ENCODE data around the gene NPAS3.

Gene NPAS3

GRCh38 chr14:33016613-33017012, 77.9 kb downstream of the NPAS3 start:
- WGBS = 79% methylated on average over 2 of the region's 3 CpGs
- no peaks in the 10 kb centered on the region for H3K27me3 ChIP-seq (ENCODE audit: insufficient read depth, low read length)
- H3K36me3 ChIP-seq (ENCODE audit: insufficient read depth, low read length) = no peaks in the 10 kb centered on the region
- no peaks in the 10 kb centered on the region for H3K9me3 ChIP-seq (ENCODE audit: insufficient read depth, low read depth, low read length)
- H3K27ac ChIP-seq (ENCODE audit: low read depth, low read length) = no peak overlapping the region
- H3K9ac ChIP-seq (ENCODE audit: low read depth, low read length) = no peak overlapping the region
- no peak overlapping the region for H3K4me3 ChIP-seq (ENCODE audit: low read length)
- no peaks in the 10 kb centered on the region for H3K4me1 ChIP-seq (ENCODE audit: insufficient read depth, low read length)

GRCh38 chr14:33017016-33017415, 78.3 kb downstream of the NPAS3 start:
- no peak overlapping the region for H3K27ac ChIP-seq (ENCODE audit: low read depth, low read length)

DNA sequence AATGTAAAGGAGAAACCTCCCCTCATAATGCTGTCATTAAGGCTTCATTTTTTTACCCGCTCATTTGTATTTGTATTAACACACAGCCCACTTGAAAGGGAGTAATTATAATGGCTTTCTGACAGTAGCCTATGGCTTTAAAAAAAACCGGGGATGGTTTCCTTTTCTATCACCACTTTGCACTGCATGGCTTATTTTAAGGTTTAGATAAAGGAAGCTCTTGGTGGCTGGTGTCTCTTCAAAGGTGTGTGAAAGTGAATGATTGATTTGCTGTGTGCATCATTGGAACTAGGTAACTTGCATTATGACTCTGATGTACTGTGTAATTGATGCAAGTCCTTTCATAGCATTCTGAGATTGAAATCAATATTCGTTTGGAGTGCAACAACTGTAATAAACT, 80.7 kb downstream of the NPAS3 start:
- Histone ChIP-seq H3K9ac (ENCODE audit: low read depth, low read length) (no peak overlapping the region), H3K4me3 (ENCODE audit: low read length) (no peak overlapping the region), H3K36me3 (ENCODE audit: insufficient read depth, low read length) (no peaks in the 10 kb centered on the region), H3K4me1 (ENCODE audit: insufficient read depth, low read length) (no peaks in the 10 kb centered on the region), H3K9me3 (ENCODE audit: insufficient read depth, low read depth, low read length) (no peaks in the 10 kb centered on the region), H3K27me3 (ENCODE audit: insufficient read depth, low read length) (no peaks in the 10 kb centered on the region), H3K27ac (ENCODE audit: low read depth, low read length) (no peak overlapping the region)
- 79% methylated on average over 2 of the region's 3 CpGs for WGBS

More at GRCh38 chr14:33017016-33017415, 78.3 kb downstream of the NPAS3 start:
- Histone ChIP-seq H3K9me3 (ENCODE audit: insufficient read depth, low read depth, low read length) (no peaks in the 10 kb centered on the region), H3K4me1 (ENCODE audit: insufficient read depth, low read length) (no peaks in the 10 kb centered on the region), H3K9ac (ENCODE audit: low read depth, low read length) (no peak overlapping the region), H3K27me3 (ENCODE audit: insufficient read depth, low read length) (no peaks in the 10 kb centered on the region), H3K4me3 (ENCODE audit: low read length) (no peak overlapping the region), H3K36me3 (ENCODE audit: insufficient read depth, low read length) (no peaks in the 10 kb centered on the region)
- WGBS = 93% methylated on average over 2 of the region's 2 CpGs

GRCh38 chr14:33026850-33027430, 88.3 kb downstream of the NPAS3 start:
- no peak overlapping the region for H3K9ac ChIP-seq (ENCODE audit: low read depth, low read length)
- no peaks in the 10 kb centered on the region for H3K4me1 ChIP-seq (ENCODE audit: insufficient read depth, low read length)
- H3K9me3 ChIP-seq (ENCODE audit: insufficient read depth, low read depth, low read length) = no peaks in the 10 kb centered on the region
- no peaks in the 10 kb centered on the region for H3K36me3 ChIP-seq (ENCODE audit: insufficient read depth, low read length)
- H3K4me3 ChIP-seq (ENCODE audit: low read length) = no peak overlapping the region
- no peak overlapping the region for H3K27ac ChIP-seq (ENCODE audit: low read depth, low read length)
- no peaks in the 10 kb centered on the region for H3K27me3 ChIP-seq (ENCODE audit: insufficient read depth, low read length)
- WGBS = 94% methylated on average over 5 of the region's 5 CpGs

DNA sequence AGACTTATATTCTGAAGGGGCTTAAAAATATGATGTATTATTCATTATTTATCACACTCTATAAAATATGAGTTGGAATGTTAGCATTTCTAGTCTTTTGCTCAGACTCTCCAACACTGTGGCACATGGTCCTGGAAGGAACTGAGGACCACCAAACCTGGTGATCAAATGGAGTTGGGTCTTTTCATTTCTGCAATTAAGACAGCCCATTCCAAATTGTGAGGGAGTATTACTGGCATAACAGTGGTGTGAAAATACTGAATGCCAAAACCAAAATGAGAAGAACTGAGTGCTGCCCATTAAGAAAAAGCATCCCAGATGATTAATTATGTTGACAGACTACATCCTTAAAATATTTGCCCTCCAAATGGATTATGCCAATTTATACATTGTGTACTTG, 90.8 kb downstream of the NPAS3 start:
- H3K36me3 ChIP-seq (ENCODE audit: insufficient read depth, low read length) = no peaks in the 10 kb centered on the region
- H3K4me3 ChIP-seq (ENCODE audit: low read length) = no peak overlapping the region

DNA sequence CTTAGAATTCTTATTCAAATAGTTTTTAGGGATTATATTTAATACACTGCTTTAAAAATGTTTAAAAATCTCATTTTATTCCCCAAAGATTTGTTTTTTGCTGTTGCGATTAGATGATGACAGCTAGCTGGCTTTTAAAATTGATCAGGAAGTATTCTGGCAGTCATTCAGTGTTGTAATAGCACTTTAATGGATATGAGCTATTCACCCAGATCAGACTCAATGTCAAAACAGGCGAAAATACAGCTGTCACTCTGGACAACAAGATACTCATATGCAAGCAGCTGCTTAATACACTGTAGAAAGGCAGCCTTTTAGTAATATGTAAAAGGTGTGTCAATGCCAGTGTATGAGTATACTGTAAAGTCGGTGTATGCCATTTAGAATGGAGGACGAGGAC, 91.7 kb downstream of the NPAS3 start:
- H3K4me1 ChIP-seq (ENCODE audit: insufficient read depth, low read length) = no peaks in the 10 kb centered on the region
- H3K9ac ChIP-seq (ENCODE audit: low read depth, low read length) = no peak overlapping the region
- 93% methylated on average over 4 of the region's 4 CpGs for WGBS
- H3K4me3 ChIP-seq (ENCODE audit: low read length) = no peak overlapping the region
- no peaks in the 10 kb centered on the region for H3K27me3 ChIP-seq (ENCODE audit: insufficient read depth, low read length)
- no peak overlapping the region for H3K27ac ChIP-seq (ENCODE audit: low read depth, low read length)
- no peaks in the 10 kb centered on the region for H3K36me3 ChIP-seq (ENCODE audit: insufficient read depth, low read length)
- H3K9me3 ChIP-seq (ENCODE audit: insufficient read depth, low read depth, low read length) = no peaks in the 10 kb centered on the region

More for the DNA sequence above, 90.8 kb downstream of the NPAS3 start:
- no peak overlapping the region for H3K27ac ChIP-seq (ENCODE audit: low read depth, low read length)
- no peaks in the 10 kb centered on the region for H3K9me3 ChIP-seq (ENCODE audit: insufficient read depth, low read depth, low read length)
- H3K27me3 ChIP-seq (ENCODE audit: insufficient read depth, low read length) = no peaks in the 10 kb centered on the region
- no peaks in the 10 kb centered on the region for H3K4me1 ChIP-seq (ENCODE audit: insufficient read depth, low read length)
- H3K9ac ChIP-seq (ENCODE audit: low read depth, low read length) = no peak overlapping the region

DNA sequence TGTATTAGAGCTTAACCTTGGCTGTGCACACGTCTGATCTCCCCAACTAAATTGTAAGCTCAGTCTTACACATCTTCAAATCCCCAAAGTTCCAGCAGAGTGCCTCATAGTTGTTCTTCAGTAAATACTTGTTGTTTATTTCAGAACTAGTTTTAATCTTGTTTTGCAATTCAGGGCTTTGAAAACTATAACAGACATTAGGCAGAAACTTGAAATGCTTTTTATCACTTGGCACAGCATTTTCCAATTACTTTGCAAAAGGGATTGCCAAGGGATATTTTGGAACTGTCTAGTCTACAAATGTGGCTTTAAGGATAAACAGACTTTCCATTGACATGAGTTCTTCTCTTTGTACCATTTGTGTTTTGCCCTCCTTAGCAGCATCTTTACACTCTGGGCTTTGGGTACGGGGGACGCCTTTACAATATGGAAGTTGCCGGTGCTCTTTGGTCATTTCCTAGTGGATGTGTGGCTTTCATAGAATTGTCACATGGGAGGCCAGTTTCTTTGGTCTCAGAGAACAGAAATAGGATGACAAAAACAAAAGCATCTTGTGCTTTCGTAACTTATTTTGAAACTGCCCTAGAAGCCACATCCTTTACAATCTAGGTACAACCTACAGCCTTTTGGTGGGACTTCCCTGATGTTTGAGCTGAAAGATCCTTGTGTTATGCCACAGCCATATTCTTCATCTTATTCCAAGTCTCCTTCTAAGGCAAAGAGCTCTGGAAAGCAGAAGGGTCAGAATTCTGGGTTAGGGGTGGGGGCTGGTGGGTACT, 96.9 kb downstream of the NPAS3 start:
- Histone ChIP-seq H3K4me3 (ENCODE audit: low read length) (no peak overlapping the region), H3K36me3 (ENCODE audit: insufficient read depth, low read length) (no peaks in the 10 kb centered on the region), H3K9me3 (ENCODE audit: insufficient read depth, low read depth, low read length) (no peaks in the 10 kb centered on the region), H3K27ac (ENCODE audit: low read depth, low read length) (no peak overlapping the region), H3K27me3 (ENCODE audit: insufficient read depth, low read length) (no peaks in the 10 kb centered on the region), H3K9ac (ENCODE audit: low read depth, low read length) (no peak overlapping the region), H3K4me1 (ENCODE audit: insufficient read depth, low read length) (no peaks in the 10 kb centered on the region)
- 97% methylated on average over 5 of the region's 5 CpGs for WGBS

DNA sequence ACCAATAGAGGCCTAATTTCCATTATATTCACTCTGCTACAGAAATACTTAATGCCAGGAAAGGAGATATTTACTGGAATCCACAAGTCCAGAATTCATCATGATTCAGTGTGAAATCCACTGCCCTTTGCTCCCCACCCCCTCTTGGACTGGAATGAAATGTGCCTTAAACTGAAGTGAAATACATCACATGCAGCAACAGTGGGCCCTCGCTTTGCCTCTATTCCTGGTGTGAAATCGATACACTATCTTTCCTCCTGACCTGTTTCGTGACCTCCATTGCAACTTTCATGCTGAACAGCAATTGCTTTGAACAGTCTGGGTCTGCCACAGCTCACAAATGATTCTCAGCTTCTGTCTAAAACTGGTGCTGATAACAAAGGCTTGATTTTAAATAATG, 100.6 kb downstream of the NPAS3 start:
- 88% methylated on average over 3 of the region's 3 CpGs for WGBS
- peaks cover 13% of the 10 kb centered on the region; the same call in 1 of the 2 replicates for H3K9me3 ChIP-seq (ENCODE audit: insufficient read depth, low read depth, low read length)
- no peaks in the 10 kb centered on the region for H3K27me3 ChIP-seq (ENCODE audit: insufficient read depth, low read length)
- no peak overlapping the region for H3K4me3 ChIP-seq (ENCODE audit: low read length)
- no peaks in the 10 kb centered on the region for H3K36me3 ChIP-seq (ENCODE audit: insufficient read depth, low read length)
- H3K9ac ChIP-seq (ENCODE audit: low read depth, low read length) = no peak overlapping the region
- H3K27ac ChIP-seq (ENCODE audit: low read depth, low read length) = no peak overlapping the region
- H3K4me1 ChIP-seq (ENCODE audit: insufficient read depth, low read length) = no peaks in the 10 kb centered on the region

- H3K9me3 ChIP-seq (ENCODE audit: insufficient read depth, low read depth, low read length) = peaks cover 20% of the 10 kb centered on the region
- no peaks in the 10 kb centered on the region for H3K36me3 ChIP-seq (ENCODE audit: insufficient read depth, low read length)
- H3K27me3 ChIP-seq (ENCODE audit: insufficient read depth, low read length) = no peaks in the 10 kb centered on the region
- H3K4me3 ChIP-seq (ENCODE audit: low read length) = no peak overlapping the region
- H3K9ac ChIP-seq (ENCODE audit: low read depth, low read length) = no peak overlapping the region
- 89% methylated on average over 3 of the region's 3 CpGs for WGBS
- H3K27ac ChIP-seq (ENCODE audit: low read depth, low read length) = no peak overlapping the region
- H3K4me1 ChIP-seq (ENCODE audit: insufficient read depth, low read length) = no peaks in the 10 kb centered on the region
Measured at GRCh38 chr14:33040372-33041140, 101.9 kb downstream of the NPAS3 start.

- Histone ChIP-seq H3K4me3 (ENCODE audit: low read length) (no peak overlapping the region), H3K36me3 (ENCODE audit: insufficient read depth, low read length) (no peaks in the 10 kb centered on the region), H3K9ac (ENCODE audit: low read depth, low read length) (no peak overlapping the region), H3K27ac (ENCODE audit: low read depth, low read length) (no peak overlapping the region), H3K9me3 (ENCODE audit: insufficient read depth, low read depth, low read length) (peaks cover 20% of the 10 kb centered on the region), H3K27me3 (ENCODE audit: insufficient read depth, low read length) (no peaks in the 10 kb centered on the region), H3K4me1 (ENCODE audit: insufficient read depth, low read length) (no peaks in the 10 kb centered on the region)
- WGBS = 100% methylated on average over 1 of the region's 1 CpG
Measured at GRCh38 chr14:33042591-33042990, 103.9 kb downstream of the NPAS3 start.

DNA sequence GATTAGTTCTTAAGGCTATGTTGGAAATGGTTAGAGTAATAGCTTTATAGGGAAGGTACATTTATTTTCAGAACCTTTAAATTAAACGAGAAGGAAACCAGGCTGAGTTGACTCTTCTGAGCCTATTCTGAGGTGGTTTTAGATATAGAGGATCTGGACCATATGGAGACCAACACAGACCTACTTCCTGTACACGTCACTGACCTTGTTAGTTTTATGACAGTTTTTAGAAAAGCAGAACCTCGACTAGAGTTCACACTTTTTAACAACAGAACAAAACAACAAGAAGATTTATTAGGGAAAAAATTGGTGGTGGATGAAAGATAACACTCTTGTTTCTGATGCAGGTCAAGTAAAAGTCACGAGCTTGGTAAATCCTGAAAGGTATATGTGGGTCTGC, 107.1 kb downstream of the NPAS3 start:
- WGBS = 93% methylated on average over 2 of the region's 4 CpGs
- no peak overlapping the region for H3K4me3 ChIP-seq (ENCODE audit: low read length)
- H3K27me3 ChIP-seq (ENCODE audit: insufficient read depth, low read length) = no peaks in the 10 kb centered on the region
- H3K27ac ChIP-seq (ENCODE audit: low read depth, low read length) = no peak overlapping the region
- no peaks in the 10 kb centered on the region for H3K36me3 ChIP-seq (ENCODE audit: insufficient read depth, low read length)
- peaks cover 20% of the 10 kb centered on the region for H3K9me3 ChIP-seq (ENCODE audit: insufficient read depth, low read depth, low read length)
- H3K4me1 ChIP-seq (ENCODE audit: insufficient read depth, low read length) = no peaks in the 10 kb centered on the region
- no peak overlapping the region for H3K9ac ChIP-seq (ENCODE audit: low read depth, low read length)

Data from HUES64 (cell line).